Tibial nerve (tissue), 4 donors: ENCODE results near the gene NT5C3B. TPM values are rescaled to one million over a fixed set of nuclear protein-coding genes. Genes with fewer than 3 reads are reported as not detected.

ENCODE experiments used
- DNase-seq, 2 donors: peaks; one replicate each; pipeline ENCODE4 v3.0.0-alpha.2; 2019; ENCODE audit warnings: low spot score in 2 of 2
- H3K27ac ChIP-seq, 4 donors: fragments of 200-600 bp; sonication (generic) in 3 of 4; one replicate each; pipeline ENCODE4 v1.5.1; 2017 to 2019; ENCODE audit warnings: mild to moderate bottlenecking in 1 of 4
- H3K27me3 ChIP-seq, 2 donors: fragments of 200-600 bp; sonication (generic) in 1 of 2; one replicate each; pipeline versions ENCODE4 v1.5.1 to v1.6.0; 2017 to 2019
- H3K36me3 ChIP-seq, 3 donors: fragments of 200-600 bp; sonication (generic); one replicate each; pipeline ENCODE4 v1.5.1; 2018 to 2019
- H3K4me1 ChIP-seq, 4 donors: fragments of 200-600 bp; sonication (generic) in 3 of 4; one replicate each; pipeline ENCODE4 v1.5.1; 2017 to 2019
- H3K4me3 ChIP-seq, 4 donors: fragments of 200-600 bp; sonication (generic) in 3 of 4; one replicate each; pipeline ENCODE4 v1.5.1; 2017 to 2019; ENCODE audit warnings: mild to moderate bottlenecking in 1 of 4, moderate library complexity in 1 of 4
- H3K9me3 ChIP-seq, 4 donors: fragments of 200-600 bp; sonication (generic) in 3 of 4; one replicate each; pipeline ENCODE4 v1.5.1; 2017 to 2019
- EP300 ChIP-seq, 2 donors: sonication (generic); formaldehyde crosslinking; IDR thresholded peaks; one replicate each; pipeline ENCODE4 v1.6.1; 2017; ENCODE audit warnings: antibody characterized with exemption in 2 of 2, mild to moderate bottlenecking in 1 of 2
- POLR2A ChIP-seq, 2 donors: fragments of 450-650 bp; IDR thresholded peaks; one replicate each; pipeline ENCODE4 v1.6.1; 2017; ENCODE audit warnings: antibody characterized with exemption in 2 of 2, mild to moderate bottlenecking in 2 of 2, moderate library complexity in 2 of 2
- WGBS, 2 donors: methylation state at CpG; one replicate each; pipeline ENCODE4 v1.1.5; 2018; 5-methylcytosine and 5-hydroxymethylcytosine counted together
- total RNA-seq, 4 donors: library from RNA; depleted of rRNA; stranded (reverse); fragments of >200 nt; gene quantifications; one replicate each; pipeline ENCODE4 v1.1.0, GENCODE V29; 2016
- TF ChIP-seq, protein P1 (sequence below), 5 experiments: fragments of 200-600 bp in 3 of 5; fragments of 450-650 bp in 2 of 5; sonication (generic) in 3 of 5; IDR thresholded peaks; one replicate each; pipeline ENCODE4 v1.5.1; 2016 to 2019; ENCODE audit warnings: antibody characterized with exemption in 5 of 5, mild to moderate bottlenecking in 3 of 5, moderate library complexity in 2 of 5

Gene NT5C3B
- total RNA-seq, 4 donors from 2014 or later, result 31.0 to 77.1 (median 33.0) TPM

DNA sequence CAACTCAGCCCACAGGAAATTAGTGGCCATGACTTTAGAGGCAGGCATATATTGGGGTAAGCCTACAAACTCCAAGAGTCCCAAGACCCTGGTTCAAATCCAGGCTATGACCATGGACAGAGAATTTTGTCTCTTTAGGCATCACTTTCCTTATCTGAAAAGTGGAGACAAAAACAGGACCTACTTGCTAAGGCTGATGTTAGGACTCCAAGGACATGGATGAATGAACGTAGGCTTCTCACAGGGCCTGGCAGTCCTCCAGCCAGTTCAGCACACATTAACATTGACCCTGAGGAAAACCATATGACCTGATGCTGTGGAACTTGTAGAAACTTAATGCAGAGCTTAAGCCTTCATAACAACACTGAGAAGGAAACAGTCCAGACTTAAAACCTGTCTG, 21.8 kb downstream of the NT5C3B start:
- 27 to 62% methylated on average over 1 of the region's 1 CpG for WGBS, 2 donors
- H3K4me3 ChIP-seq, result no peak overlapping the region
- TF ChIP-seq EP300 (IDR thresholded peaks at IDR 0.05), result no peak
- TF ChIP-seq, protein P1, sequence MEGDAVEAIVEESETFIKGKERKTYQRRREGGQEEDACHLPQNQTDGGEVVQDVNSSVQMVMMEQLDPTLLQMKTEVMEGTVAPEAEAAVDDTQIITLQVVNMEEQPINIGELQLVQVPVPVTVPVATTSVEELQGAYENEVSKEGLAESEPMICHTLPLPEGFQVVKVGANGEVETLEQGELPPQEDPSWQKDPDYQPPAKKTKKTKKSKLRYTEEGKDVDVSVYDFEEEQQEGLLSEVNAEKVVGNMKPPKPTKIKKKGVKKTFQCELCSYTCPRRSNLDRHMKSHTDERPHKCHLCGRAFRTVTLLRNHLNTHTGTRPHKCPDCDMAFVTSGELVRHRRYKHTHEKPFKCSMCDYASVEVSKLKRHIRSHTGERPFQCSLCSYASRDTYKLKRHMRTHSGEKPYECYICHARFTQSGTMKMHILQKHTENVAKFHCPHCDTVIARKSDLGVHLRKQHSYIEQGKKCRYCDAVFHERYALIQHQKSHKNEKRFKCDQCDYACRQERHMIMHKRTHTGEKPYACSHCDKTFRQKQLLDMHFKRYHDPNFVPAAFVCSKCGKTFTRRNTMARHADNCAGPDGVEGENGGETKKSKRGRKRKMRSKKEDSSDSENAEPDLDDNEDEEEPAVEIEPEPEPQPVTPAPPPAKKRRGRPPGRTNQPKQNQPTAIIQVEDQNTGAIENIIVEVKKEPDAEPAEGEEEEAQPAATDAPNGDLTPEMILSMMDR (IDR thresholded peaks at IDR 0.05), result no peak
- no peak for TF ChIP-seq POLR2A (IDR thresholded peaks at IDR 0.05)
- no peaks in the 10 kb centered on the region for H3K9me3 ChIP-seq
- peaks cover 0 to 45% (median 22%) of the 10 kb centered on the region in 4 donors for H3K4me1 ChIP-seq
- H3K36me3 ChIP-seq, result peaks cover 0 to 17% (median 0%) of the 10 kb centered on the region in 3 donors
- H3K27me3 ChIP-seq, result no peaks in the 10 kb centered on the region
- H3K27ac ChIP-seq, result peak overlapping the region in 1 of 4 donors; percentile 79
- no peak for DNase-seq

DNA sequence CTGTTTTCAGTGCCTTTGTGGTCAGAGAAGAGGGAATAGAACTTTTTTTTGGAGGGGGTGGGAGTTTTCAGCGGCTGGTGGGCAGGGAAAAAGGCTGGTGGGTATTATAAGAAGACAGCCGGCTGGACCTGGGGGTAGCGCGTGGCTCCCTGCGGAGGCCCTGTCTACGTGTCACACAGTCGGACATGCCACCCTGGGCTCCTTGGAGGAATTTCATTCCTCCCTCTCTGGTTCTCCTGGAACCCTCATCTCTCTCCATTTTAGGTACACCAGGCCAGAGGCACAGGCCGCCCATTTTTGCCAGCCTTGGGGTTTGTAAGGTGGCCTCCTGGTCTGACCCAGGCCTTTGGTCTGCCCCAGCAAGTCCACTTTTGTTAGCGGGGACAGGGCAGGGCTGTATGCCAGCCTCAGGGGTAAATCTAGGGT, 22.3 kb downstream of the NT5C3B start:
- H3K36me3 ChIP-seq, result peaks cover 0 to 12% (median 0%) of the 10 kb centered on the region in 3 donors

DNA sequence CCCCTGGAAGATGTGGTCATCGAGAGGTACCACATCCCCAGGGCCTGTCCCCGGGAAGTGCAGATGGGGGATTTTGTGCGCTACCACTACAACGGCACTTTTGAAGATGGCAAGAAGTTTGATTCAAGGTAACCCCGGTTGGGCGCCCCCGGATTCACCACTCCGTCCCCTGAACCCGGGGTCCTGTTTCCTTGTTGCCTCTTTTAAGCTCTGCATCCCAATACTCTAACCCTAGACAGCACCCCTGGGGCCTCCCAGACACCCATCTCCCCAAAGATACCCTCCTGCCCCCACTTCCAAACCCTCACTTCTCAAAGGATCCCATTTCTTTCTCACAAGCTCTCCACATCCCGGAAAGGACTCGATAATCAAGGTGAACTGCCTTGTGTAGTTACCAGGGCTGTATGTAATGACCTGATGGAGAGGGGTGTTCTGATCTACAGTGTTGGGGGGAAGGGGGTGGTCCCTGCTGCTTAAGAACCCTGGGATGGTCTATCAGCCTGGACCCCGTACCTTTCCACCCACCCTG, 22.8 kb downstream of the NT5C3B start:
- Histone ChIP-seq H3K27ac (peak overlapping the region; percentile 9 to 84 (median 75)), H3K9me3 (no peaks in the 10 kb centered on the region), H3K4me1 (peaks cover 0 to 45% (median 22%) of the 10 kb centered on the region in 4 donors), H3K27me3 (no peaks in the 10 kb centered on the region), H3K36me3 (peaks cover 0 to 11% (median 0%) of the 10 kb centered on the region in 3 donors), H3K4me3 (peak overlapping the region; percentile 74 to 86 (median 84))
- 12 to 14% methylated on average over 12 of the region's 12 CpGs for WGBS, 2 donors
- no peak for DNase-seq
- TF ChIP-seq EP300 (IDR thresholded peaks at IDR 0.05) (no peak), POLR2A (IDR thresholded peaks at IDR 0.05) (no peak)
- TF ChIP-seq, protein P1 (IDR thresholded peaks at IDR 0.05), result no peak

More for the DNA sequence above, 22.3 kb downstream of the NT5C3B start:
- TF ChIP-seq EP300 (IDR thresholded peaks at IDR 0.05) (no peak), POLR2A (IDR thresholded peaks at IDR 0.05) (no peak)
- TF ChIP-seq, protein P1 (IDR thresholded peaks at IDR 0.05), result no peak
- Histone ChIP-seq H3K9me3 (no peaks in the 10 kb centered on the region), H3K4me3 (peak overlapping the region in 3 of 4 donors; percentile 74 to 86 (median 83)), H3K27me3 (no peaks in the 10 kb centered on the region), H3K27ac (peak overlapping the region in 3 of 4 donors; percentile 9 to 84 (median 79)), H3K4me1 (peaks cover 0 to 45% (median 22%) of the 10 kb centered on the region in 4 donors)
- DNase-seq, result no peak
- 42 to 44% methylated on average over 9 of the region's 9 CpGs for WGBS, 2 donors

DNA sequence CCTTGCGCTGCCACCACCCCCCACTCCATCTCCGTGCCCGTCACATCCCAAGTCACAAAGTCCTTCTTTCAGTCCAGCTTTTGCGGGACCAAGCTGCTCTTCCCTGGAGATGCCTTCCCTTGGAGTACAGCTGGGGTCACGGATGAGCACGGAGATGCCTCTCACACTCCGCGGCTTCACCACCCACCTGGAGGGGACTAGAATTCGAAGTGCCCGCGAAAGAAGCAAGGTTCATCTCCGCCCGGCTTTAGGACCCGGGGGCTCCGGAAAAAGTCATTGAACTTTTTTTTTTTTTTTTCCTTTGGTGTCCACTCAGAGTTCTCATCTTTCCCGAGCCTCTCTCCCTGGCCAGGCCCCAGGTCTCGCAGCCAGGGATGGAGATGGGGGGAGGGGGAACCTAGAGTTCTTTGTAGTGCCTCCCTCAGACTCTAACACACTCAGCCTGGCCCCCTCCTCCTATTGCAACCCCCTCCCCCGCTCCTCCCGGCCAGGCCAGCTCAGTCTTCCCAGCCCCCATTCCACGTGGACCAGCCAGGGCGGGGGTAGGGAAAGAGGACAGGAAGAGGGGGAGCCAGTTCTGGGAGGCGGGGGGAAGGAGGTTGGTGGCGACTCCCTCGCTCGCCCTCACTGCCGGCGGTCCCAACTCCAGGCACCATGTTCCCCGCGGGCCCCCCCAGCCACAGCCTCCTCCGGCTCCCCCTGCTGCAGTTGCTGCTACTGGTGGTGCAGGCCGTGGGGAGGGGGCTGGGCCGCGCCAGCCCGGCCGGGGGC, 23.5 kb downstream of the NT5C3B start, which contains the start of gene FKBP10:
FKBP10 (plus strand) TSS at position 624 of the 771 bp plus-strand sequence; CDS start at position 655, 31 bp downstream.
- TF ChIP-seq, protein P1 (IDR thresholded peaks at IDR 0.05), result no peak
- TF ChIP-seq EP300 (IDR thresholded peaks at IDR 0.05), result no peak
- no peak for TF ChIP-seq POLR2A (IDR thresholded peaks at IDR 0.05)
- H3K4me3 ChIP-seq, result peak within 1 kb of the TSS; percentile 74 to 86 (median 84)
- no peaks in the 10 kb centered on the region for H3K27me3 ChIP-seq
- DNase-seq, result peak; percentile 49 to 57
- WGBS, 2 donors, result 1% methylated on average over 33 to 34 of the region's 35 CpGs
- peak within 1 kb of the TSS; percentile 53 to 84 (median 75) for H3K27ac ChIP-seq
- H3K9me3 ChIP-seq, result no peaks in the 10 kb centered on the region
- peaks cover 0 to 10% (median 0%) of the 10 kb centered on the region in 3 donors for H3K36me3 ChIP-seq
- H3K4me1 ChIP-seq, result peaks cover 0 to 45% (median 22%) of the 10 kb centered on the region in 4 donors
